IMR-90 (cell line): ENCODE measurements around the gene LSM14B. TPM values are rescaled to one million over a fixed set of nuclear protein-coding genes. Genes with fewer than 3 reads are reported as not detected.
"Not testable (repeated sequence)": the region's sequence is repeated elsewhere in the genome, so short reads cannot be mapped to it uniquely, and the experiment has no call there.

Experiments used
- ATAC-seq: fragments of 200-7000 bp; cut with Tn5 transposase; 2 replicates; pipeline ENCODE4 v1.9.1; 2020; ENCODE audit warnings: low read depth, mild to moderate bottlenecking, moderate library complexity
- BruUV-seq: library from RNA; stranded (reverse); fragments of 400-500 nt; replicated peaks from 2 replicates; lab custom pipeline; 2021; lab: Mats Ljungman, UMichigan
- CTCF ChIA-PET: fragments of 300-600 bp; formaldehyde crosslinking; extraction: SDS; loops from one replicate; lab custom pipeline; 2021; ENCODE audit warnings: antibody characterized with exemption; lab: Yijun Ruan, JAX
- POLR2A ChIA-PET: fragments of 300-600 bp; sonication (Branson Sonifier 250); formaldehyde crosslinking; loops from one replicate; lab custom pipeline; 2022; ENCODE audit warnings: antibody characterized with exemption; ENCODE audit not compliant: unreplicated experiment; lab: Charles Lee
- DNase-seq: peaks from one replicate; pipeline ENCODE4 v3.0.0; 2013
- H2AFZ ChIP-seq: replicated peaks from 2 replicates; pipeline ENCODE3; 2013; ENCODE audit warnings: low read length, mild to moderate bottlenecking; ENCODE audit not compliant: poor library complexity
- H2AK5ac ChIP-seq: 2 replicates; pipeline ENCODE4 v1.6.1; 2013; ENCODE audit warnings: low read depth, low read length, inconsistent platforms
- H2AK9ac ChIP-seq: replicated peaks from 2 replicates; pipeline ENCODE3; 2013; ENCODE audit warnings: mild to moderate bottlenecking, low read depth, low read length, moderate library complexity; ENCODE audit not compliant: poor library complexity
- H2BK120ac ChIP-seq: 2 replicates; pipeline ENCODE4 v1.6.1; 2013; ENCODE audit warnings: low read depth, low read length, inconsistent platforms
- H2BK15ac ChIP-seq: 3 replicates; pipeline ENCODE4 v1.6.1; 2013; ENCODE audit warnings: low read depth, low read length, inconsistent platforms
- H2BK20ac ChIP-seq: 2 replicates; pipeline ENCODE4 v1.6.1; 2013; ENCODE audit warnings: low read depth, mild to moderate bottlenecking, inconsistent platforms, low read length, moderate library complexity
- H2BK5ac ChIP-seq: 2 replicates; pipeline ENCODE4 v1.6.1; 2013; ENCODE audit warnings: mild to moderate bottlenecking, low read depth, low read length, inconsistent platforms; ENCODE audit not compliant: poor library complexity, severe bottlenecking
- H3K14ac ChIP-seq: replicated peaks from 2 replicates; pipeline ENCODE4 v1.6.1; 2013; ENCODE audit warnings: low read depth, low read length, inconsistent platforms
- H3K18ac ChIP-seq: 2 replicates; pipeline ENCODE4 v1.6.1; 2013; ENCODE audit warnings: low read depth, low read length, control low read depth
- H3K23ac ChIP-seq: 2 replicates; pipeline ENCODE4 v1.6.1; 2013; ENCODE audit warnings: low read depth, low read length, inconsistent platforms
- H3K27ac ChIP-seq: 2 replicates; pipeline ENCODE4 v1.5.1; 2013; ENCODE audit warnings: mild to moderate bottlenecking, control low read depth, low read length; ENCODE audit not compliant: insufficient read depth
- H3K27me3 ChIP-seq: 2 replicates; pipeline ENCODE4 v1.6.1; 2013; ENCODE audit warnings: low read length; ENCODE audit not compliant: control insufficient read depth, insufficient read depth
- H3K36me3 ChIP-seq: 2 replicates; pipeline ENCODE4 v1.6.1; 2013; ENCODE audit warnings: low read length, mixed read lengths; ENCODE audit not compliant: control insufficient read depth, insufficient read depth
- H3K4ac ChIP-seq: 2 replicates; pipeline ENCODE4 v1.6.1; 2013; ENCODE audit warnings: low read depth, low read length, inconsistent platforms
- H3K4me1 ChIP-seq: 2 replicates; pipeline ENCODE4 v1.6.1; 2013; ENCODE audit warnings: low read length, mixed read lengths; ENCODE audit not compliant: control insufficient read depth, insufficient read depth
- H3K4me2 ChIP-seq: 2 replicates; pipeline ENCODE4 v1.6.1; 2013; ENCODE audit warnings: low read depth, mild to moderate bottlenecking, control low read depth, low read length, moderate library complexity
- H3K4me3 ChIP-seq: 2 replicates; pipeline ENCODE4 v1.5.1; 2013; ENCODE audit warnings: low read depth, mild to moderate bottlenecking, control low read depth, low read length, moderate library complexity; ENCODE audit not compliant: insufficient read depth
- H3K56ac ChIP-seq: 2 replicates; pipeline ENCODE4 v1.6.1; 2013; ENCODE audit warnings: low read length, inconsistent platforms; ENCODE audit not compliant: insufficient read depth; ENCODE audit errors: extremely low read depth
- H3K79me1 ChIP-seq, 2 experiments: 2 replicates each; pipeline ENCODE4 v1.6.1; 2013; ENCODE audit warnings: low read length in 2 of 2, inconsistent platforms in 1 of 2, low read depth in 1 of 2
- H3K9ac ChIP-seq: 2 replicates; pipeline ENCODE4 v1.6.1; 2013; ENCODE audit warnings: low read depth, low read length, control low read depth
- H3K9me1 ChIP-seq: 2 replicates; pipeline ENCODE4 v1.6.1; 2013; ENCODE audit warnings: low read length, inconsistent platforms; ENCODE audit not compliant: insufficient read depth
- H3K9me3 ChIP-seq: 2 replicates; pipeline ENCODE4 v1.6.1; 2013; ENCODE audit warnings: low read length; ENCODE audit not compliant: control insufficient read depth, insufficient read depth
- H4K20me1 ChIP-seq: 2 replicates; pipeline ENCODE4 v1.6.1; 2013; ENCODE audit warnings: low read length, inconsistent platforms; ENCODE audit not compliant: insufficient read depth
- H4K5ac ChIP-seq: 2 replicates; pipeline ENCODE4 v1.6.1; 2013; ENCODE audit warnings: mild to moderate bottlenecking, low read depth, low read length, control low read depth
- H4K8ac ChIP-seq, 2 experiments: 2 replicates each; pipeline ENCODE4 v1.6.1; 2013; ENCODE audit warnings: low read depth in 2 of 2, low read length in 2 of 2, control low read depth in 1 of 2, inconsistent platforms in 1 of 2
- H4K91ac ChIP-seq: 2 replicates; pipeline ENCODE4 v1.6.1; 2013; ENCODE audit warnings: low read depth, low read length, inconsistent platforms; ENCODE audit not compliant: insufficient read depth
- WGBS, 2 experiments: methylation state at CpG; one replicate each; pipeline versions ENCODE4 v1.1.5 to v1.1.7; 2013; ENCODE audit warnings: missing lambda C conversion rate in 2 of 2; ENCODE audit not compliant: insufficient read length in 1 of 2; ENCODE audit errors: extremely low coverage in 2 of 2; 5-methylcytosine and 5-hydroxymethylcytosine counted together
- dilution Hi-C: fragments of 300-500 bp; cut with HindIII; formaldehyde crosslinking; loops from one replicate; pipeline ENCODE4 v1.14.3; 2018; ENCODE audit warnings: low sequenced_read_pairs; ENCODE audit not compliant: unreplicated experiment
- in situ Hi-C: fragments of 300-500 bp; cut with MboI; formaldehyde crosslinking; loops from 3 replicates; pipeline ENCODE4 v1.14.3; 2019; ENCODE audit warnings: low sequenced_read_pairs, inconsistent platforms, mixed read lengths
- intact Hi-C: fragments of 100-400 bp; cut with micrococcal nuclease; formaldehyde crosslinking; loops from 2 replicates; pipeline ENCODE4 v1.10.0; 2022
- polyA plus RNA-seq, 3 experiments: library from polyadenylated mRNA; depleted of rRNA; stranded (reverse); fragments of >200 nt; gene quantifications; 2 replicates each; pipeline ENCODE4 v1.2.3, GENCODE V29; 2012; ENCODE audit warnings: low replicate concordance in 1 of 3
- total RNA-seq: library from RNA; depleted of rRNA; stranded (reverse); fragments of >200 nt; gene quantifications from 2 replicates; pipeline ENCODE4 v1.2.3, GENCODE V29; 2012

LSM14B gene
- total and polyA plus RNA-seq, 2 of the 4 experiments (the other 2 are of a cell fraction), result 23.7 to 41.1 TPM

DNA sequence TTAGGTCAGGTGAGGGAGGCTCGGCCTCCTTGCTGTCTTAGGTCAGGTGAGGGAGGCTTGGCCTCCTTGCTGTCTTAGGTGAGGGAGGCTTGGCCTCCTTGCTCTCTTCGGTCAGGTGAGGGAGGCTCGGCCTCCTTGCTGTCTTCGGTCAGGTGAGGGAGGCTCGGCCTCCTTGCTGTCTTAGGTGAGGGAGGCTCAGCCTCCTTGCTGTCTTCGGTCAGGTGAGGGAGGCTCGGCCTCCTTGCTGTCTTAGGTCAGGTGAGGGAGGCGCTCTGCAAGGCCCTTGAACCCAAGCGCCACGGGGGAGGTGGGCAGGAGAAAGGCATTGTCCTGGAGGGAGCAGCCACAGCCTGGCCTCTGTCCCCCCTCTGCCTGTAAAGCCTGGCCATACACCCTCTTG, 26.1 kb downstream of the LSM14B start:
- H2BK5ac ChIP-seq, intact Hi-C loops, H4K8ac ChIP-seq, H3K4me2 ChIP-seq, H3K9me3 ChIP-seq, H2BK120ac ChIP-seq, H2BK15ac ChIP-seq, H3K27me3 ChIP-seq, H3K9ac ChIP-seq, BruUV-seq, H3K14ac ChIP-seq, ATAC-seq, H3K18ac ChIP-seq, CTCF ChIA-PET, H3K4ac ChIP-seq, in situ Hi-C loops, H3K23ac ChIP-seq, H3K27ac ChIP-seq, H4K91ac ChIP-seq, H3K4me3 ChIP-seq, dilution Hi-C loops, H2AFZ ChIP-seq, POLR2A ChIA-PET, H2AK9ac ChIP-seq, H3K56ac ChIP-seq, H2BK20ac ChIP-seq, H4K5ac ChIP-seq, H2AK5ac ChIP-seq, DNase-seq: not testable (repeated sequence)
- Histone ChIP-seq H4K20me1 (peaks cover 82% of the 10 kb centered on the region), H3K79me1 (peaks cover 22 to 87% of the 10 kb centered on the region in 2 experiments), H3K36me3 (peaks cover 15% of the 10 kb centered on the region), H3K9me1 (peaks cover 43% of the 10 kb centered on the region), H3K4me1 (peaks cover 11% of the 10 kb centered on the region)
- 100% methylated on average over 2 of the region's 10 CpGs; no CpG with 5 or more reads in 1 of the 2 experiments for WGBS, 2 experiments
